HepG2 (cell line): ENCODE measurements around the gene DNAJC12. TPM values are rescaled to one million over a fixed set of nuclear protein-coding genes. Genes with fewer than 3 reads are reported as not detected.

Experiments
- HHEX ChIP-seq: IDR thresholded peaks from 2 replicates; pipeline ENCODE4 v1.6.1; 2016; ENCODE audit warnings: control low read depth
- HOXA3 ChIP-seq: sonication (generic); formaldehyde crosslinking; IDR thresholded peaks from 2 replicates; pipeline ENCODE4 v1.5.0; 2020; ENCODE audit warnings: missing genetic modification reagents
- NCOR1 ChIP-seq: fragments of 200-600 bp; sonication (generic); IDR thresholded peaks from 2 replicates; pipeline ENCODE4 v1.7.0; 2017; ENCODE audit warnings: antibody characterized with exemption, low read length, borderline replicate concordance
- PRMT3 ChIP-seq: sonication (generic); formaldehyde crosslinking; IDR thresholded peaks from 2 replicates; pipeline ENCODE4 v1.8.1; 2022; ENCODE audit warnings: low read depth, mild to moderate bottlenecking, moderate library complexity, missing genetic modification reagents, borderline replicate concordance
- RORA ChIP-seq: sonication (generic); formaldehyde crosslinking; IDR thresholded peaks from 2 replicates; pipeline ENCODE4 v1.5.0; 2020; ENCODE audit warnings: mild to moderate bottlenecking, missing genetic modification reagents, moderate library complexity
- SNAI1 ChIP-seq: sonication (generic); formaldehyde crosslinking; IDR thresholded peaks from 2 replicates; pipeline ENCODE4 v1.5.0; 2020; ENCODE audit warnings: mild to moderate bottlenecking, missing genetic modification reagents, borderline replicate concordance
- SRSF4 ChIP-seq: fragments of 200-400 bp; formaldehyde crosslinking; IDR thresholded peaks from one replicate; pipeline ENCODE4 v1.6.1; 2018; ENCODE audit warnings: mild to moderate bottlenecking, low read depth, low read length, moderate library complexity; ENCODE audit not compliant: poor library complexity, severe bottlenecking
- TBL1XR1 ChIP-seq: fragments of 150-350 bp; IDR thresholded peaks from 2 replicates; pipeline ENCODE4 v1.6.1; 2014; ENCODE audit warnings: borderline replicate concordance, low read length; ENCODE audit not compliant: partially characterized antibody
- XRCC5 ChIP-seq: fragments of 200-400 bp; formaldehyde crosslinking; optimal IDR thresholded peaks from 2 replicates; pipeline ENCODE3; 2017; ENCODE audit warnings: mild to moderate bottlenecking, low read length
- ZFP36L1 ChIP-seq: sonication (generic); formaldehyde crosslinking; IDR thresholded peaks from 2 replicates; pipeline ENCODE4 v1.8.0; 2022; ENCODE audit warnings: mild to moderate bottlenecking, missing genetic modification reagents, moderate library complexity
- ZNF10 ChIP-seq: sonication (generic); formaldehyde crosslinking; IDR thresholded peaks from 2 replicates; pipeline ENCODE4 v1.4.0; 2020; ENCODE audit warnings: mild to moderate bottlenecking, low read depth, missing genetic modification reagents, borderline replicate concordance
- ZNF17 ChIP-seq: sonication (generic); formaldehyde crosslinking; IDR thresholded peaks from 2 replicates; pipeline ENCODE4 v1.5.0; 2020; ENCODE audit warnings: mild to moderate bottlenecking, missing genetic modification reagents
- ZNF451 ChIP-seq: sonication (generic); formaldehyde crosslinking; IDR thresholded peaks from 2 replicates; pipeline ENCODE4 v1.5.0; 2020; ENCODE audit warnings: mild to moderate bottlenecking, missing genetic modification reagents
- ZNF558 ChIP-seq: sonication (generic); formaldehyde crosslinking; IDR thresholded peaks from 2 replicates; pipeline ENCODE4 v1.9.0; 2022; ENCODE audit warnings: mild to moderate bottlenecking, missing genetic modification reagents, borderline replicate concordance
- ZNF776 ChIP-seq: sonication (generic); formaldehyde crosslinking; IDR thresholded peaks from 2 replicates; pipeline ENCODE4 v1.4.0; 2020; ENCODE audit warnings: mild to moderate bottlenecking, missing genetic modification reagents
- ZNF800 ChIP-seq: sonication (generic); formaldehyde crosslinking; IDR thresholded peaks from 2 replicates; pipeline ENCODE4 v1.4.0; 2020; ENCODE audit warnings: missing genetic modification reagents
- polyA plus RNA-seq, 8 experiments: library from polyadenylated mRNA; depleted of rRNA in 3 of 8; stranded (reverse) in 7 of 8; unstranded in 1 of 8; fragments of >200 nt; fragmentation: Illumina TruSeq in 4 of 8; extraction: Trizol in 4 of 8; gene quantifications; 2 replicates each; pipeline versions ENCODE4 v1.2.1 to v1.2.3, GENCODE V29; 2011 to 2016; ENCODE audit warnings: low read depth in 4 of 8, missing spikeins in 1 of 8, mixed read lengths in 1 of 8; ENCODE audit not compliant: insufficient read depth in 1 of 8
- total RNA-seq, 5 experiments: library from RNA; depleted of rRNA; stranded (reverse); fragments of >200 nt; fragmentation: Illumina TruSeq; extraction: Trizol; gene quantifications; 2 replicates each; pipeline ENCODE4 v1.2.3, GENCODE V29; 2016; ENCODE audit warnings: low read depth in 1 of 5
- TF ChIP-seq, protein P1 (sequence below): sonication (generic); formaldehyde crosslinking; conservative IDR thresholded peaks from 2 replicates; pipeline ENCODE4 v1.4.0; 2020; ENCODE audit warnings: mild to moderate bottlenecking, missing genetic modification reagents, moderate library complexity
- TF ChIP-seq, protein P2 (sequence below): sonication (generic); formaldehyde crosslinking; IDR thresholded peaks from 2 replicates; pipeline ENCODE4 v1.4.0; 2020; ENCODE audit warnings: missing genetic modification reagents
- TF ChIP-seq, protein P3 (sequence below): sonication (generic); formaldehyde crosslinking; IDR thresholded peaks from 2 replicates; pipeline ENCODE4 v1.5.0; 2020; ENCODE audit warnings: mild to moderate bottlenecking, missing genetic modification reagents

Gene DNAJC12
- total and polyA plus RNA-seq, 2 of the 13 experiments (the other 11 are each of a cell fraction or from before 2014, with no cell fraction given) = 11.6 to 43.9 TPM

GRCh38 chr10:67764012-67764822 lies 73.8 kb downstream of the DNAJC12 start (continued):
- no peak for TF ChIP-seq SRSF4
- TF ChIP-seq SNAI1 (CRISPR knock-in tag) = no peak
- TF ChIP-seq ZNF776 (CRISPR knock-in tag) = peak; percentile 68; the same call in 1 of the 2 replicates
- peak; percentile 8; the same call in 1 of the 2 replicates for TF ChIP-seq HHEX
- 0 out of 2 replicates have a peak, but pooled peaks have one; percentile 48 for TF ChIP-seq ZNF17
- TF ChIP-seq ZFP36L1 (CRISPR knock-in tag) = no peak
- no peak for TF ChIP-seq ZNF10 (CRISPR knock-in tag)
- peak; percentile 33; the same call in 1 of the 2 replicates for TF ChIP-seq NCOR1
- peak; percentile 86 for TF ChIP-seq XRCC5
- TF ChIP-seq TBL1XR1 = peak; percentile 60
- TF ChIP-seq RORA (CRISPR knock-in tag) = no peak
- TF ChIP-seq ZNF558 (CRISPR knock-in tag) = no peak; the same call in 1 of the 2 replicates
- TF ChIP-seq HOXA3 (CRISPR knock-in tag) = peak; percentile 79
- TF ChIP-seq, protein P1, sequence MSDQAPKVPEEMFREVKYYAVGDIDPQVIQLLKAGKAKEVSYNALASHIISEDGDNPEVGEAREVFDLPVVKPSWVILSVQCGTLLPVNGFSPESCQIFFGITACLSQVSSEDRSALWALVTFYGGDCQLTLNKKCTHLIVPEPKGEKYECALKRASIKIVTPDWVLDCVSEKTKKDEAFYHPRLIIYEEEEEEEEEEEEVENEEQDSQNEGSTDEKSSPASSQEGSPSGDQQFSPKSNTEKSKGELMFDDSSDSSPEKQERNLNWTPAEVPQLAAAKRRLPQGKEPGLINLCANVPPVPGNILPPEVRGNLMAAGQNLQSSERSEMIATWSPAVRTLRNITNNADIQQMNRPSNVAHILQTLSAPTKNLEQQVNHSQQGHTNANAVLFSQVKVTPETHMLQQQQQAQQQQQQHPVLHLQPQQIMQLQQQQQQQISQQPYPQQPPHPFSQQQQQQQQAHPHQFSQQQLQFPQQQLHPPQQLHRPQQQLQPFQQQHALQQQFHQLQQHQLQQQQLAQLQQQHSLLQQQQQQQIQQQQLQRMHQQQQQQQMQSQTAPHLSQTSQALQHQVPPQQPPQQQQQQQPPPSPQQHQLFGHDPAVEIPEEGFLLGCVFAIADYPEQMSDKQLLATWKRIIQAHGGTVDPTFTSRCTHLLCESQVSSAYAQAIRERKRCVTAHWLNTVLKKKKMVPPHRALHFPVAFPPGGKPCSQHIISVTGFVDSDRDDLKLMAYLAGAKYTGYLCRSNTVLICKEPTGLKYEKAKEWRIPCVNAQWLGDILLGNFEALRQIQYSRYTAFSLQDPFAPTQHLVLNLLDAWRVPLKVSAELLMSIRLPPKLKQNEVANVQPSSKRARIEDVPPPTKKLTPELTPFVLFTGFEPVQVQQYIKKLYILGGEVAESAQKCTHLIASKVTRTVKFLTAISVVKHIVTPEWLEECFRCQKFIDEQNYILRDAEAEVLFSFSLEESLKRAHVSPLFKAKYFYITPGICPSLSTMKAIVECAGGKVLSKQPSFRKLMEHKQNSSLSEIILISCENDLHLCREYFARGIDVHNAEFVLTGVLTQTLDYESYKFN (CRISPR knock-in tag) = peak; percentile 32; the same call in 1 of the 2 replicates
- TF ChIP-seq ZNF451 (CRISPR knock-in tag) = no peak; the same call in 1 of the 2 replicates
- no peak for TF ChIP-seq PRMT3
- TF ChIP-seq, protein P2, sequence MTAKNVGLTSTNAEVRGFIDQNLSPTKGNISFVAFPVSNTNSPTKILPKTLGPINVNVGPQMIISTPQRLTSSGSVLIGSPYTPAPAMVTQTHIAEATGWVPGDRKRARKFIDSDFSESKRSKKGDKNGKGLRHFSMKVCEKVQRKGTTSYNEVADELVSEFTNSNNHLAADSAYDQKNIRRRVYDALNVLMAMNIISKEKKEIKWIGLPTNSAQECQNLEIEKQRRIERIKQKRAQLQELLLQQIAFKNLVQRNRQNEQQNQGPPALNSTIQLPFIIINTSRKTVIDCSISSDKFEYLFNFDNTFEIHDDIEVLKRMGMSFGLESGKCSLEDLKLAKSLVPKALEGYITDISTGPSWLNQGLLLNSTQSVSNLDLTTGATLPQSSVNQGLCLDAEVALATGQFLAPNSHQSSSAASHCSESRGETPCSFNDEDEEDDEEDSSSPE = peak; percentile 95
- peak; percentile 80 for TF ChIP-seq ZNF800
- TF ChIP-seq, protein P3, sequence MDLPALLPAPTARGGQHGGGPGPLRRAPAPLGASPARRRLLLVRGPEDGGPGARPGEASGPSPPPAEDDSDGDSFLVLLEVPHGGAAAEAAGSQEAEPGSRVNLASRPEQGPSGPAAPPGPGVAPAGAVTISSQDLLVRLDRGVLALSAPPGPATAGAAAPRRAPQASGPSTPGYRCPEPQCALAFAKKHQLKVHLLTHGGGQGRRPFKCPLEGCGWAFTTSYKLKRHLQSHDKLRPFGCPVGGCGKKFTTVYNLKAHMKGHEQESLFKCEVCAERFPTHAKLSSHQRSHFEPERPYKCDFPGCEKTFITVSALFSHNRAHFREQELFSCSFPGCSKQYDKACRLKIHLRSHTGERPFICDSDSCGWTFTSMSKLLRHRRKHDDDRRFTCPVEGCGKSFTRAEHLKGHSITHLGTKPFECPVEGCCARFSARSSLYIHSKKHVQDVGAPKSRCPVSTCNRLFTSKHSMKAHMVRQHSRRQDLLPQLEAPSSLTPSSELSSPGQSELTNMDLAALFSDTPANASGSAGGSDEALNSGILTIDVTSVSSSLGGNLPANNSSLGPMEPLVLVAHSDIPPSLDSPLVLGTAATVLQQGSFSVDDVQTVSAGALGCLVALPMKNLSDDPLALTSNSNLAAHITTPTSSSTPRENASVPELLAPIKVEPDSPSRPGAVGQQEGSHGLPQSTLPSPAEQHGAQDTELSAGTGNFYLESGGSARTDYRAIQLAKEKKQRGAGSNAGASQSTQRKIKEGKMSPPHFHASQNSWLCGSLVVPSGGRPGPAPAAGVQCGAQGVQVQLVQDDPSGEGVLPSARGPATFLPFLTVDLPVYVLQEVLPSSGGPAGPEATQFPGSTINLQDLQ (CRISPR knock-in tag) = peak; percentile 58; the same call in 1 of the 2 replicates
